Panc1 (cell line): ENCODE measurements around the gene FLT1.

Source experiments
- POLR2AphosphoS5 ChIP-seq: IDR thresholded peaks from 2 replicates; pipeline ENCODE4 v1.6.1; 2012; ENCODE audit warnings: mild to moderate bottlenecking, low read depth, low read length, moderate library complexity
- TF ChIP-seq, protein P1 (sequence below): fragments of 450-650 bp; IDR thresholded peaks from 2 replicates; pipeline ENCODE4 v1.5.1; 2017; ENCODE audit warnings: mild to moderate bottlenecking

GRCh38 chr13:28373810-28374209, 121.1 kb downstream of the FLT1 start:
- TF ChIP-seq, protein P1, sequence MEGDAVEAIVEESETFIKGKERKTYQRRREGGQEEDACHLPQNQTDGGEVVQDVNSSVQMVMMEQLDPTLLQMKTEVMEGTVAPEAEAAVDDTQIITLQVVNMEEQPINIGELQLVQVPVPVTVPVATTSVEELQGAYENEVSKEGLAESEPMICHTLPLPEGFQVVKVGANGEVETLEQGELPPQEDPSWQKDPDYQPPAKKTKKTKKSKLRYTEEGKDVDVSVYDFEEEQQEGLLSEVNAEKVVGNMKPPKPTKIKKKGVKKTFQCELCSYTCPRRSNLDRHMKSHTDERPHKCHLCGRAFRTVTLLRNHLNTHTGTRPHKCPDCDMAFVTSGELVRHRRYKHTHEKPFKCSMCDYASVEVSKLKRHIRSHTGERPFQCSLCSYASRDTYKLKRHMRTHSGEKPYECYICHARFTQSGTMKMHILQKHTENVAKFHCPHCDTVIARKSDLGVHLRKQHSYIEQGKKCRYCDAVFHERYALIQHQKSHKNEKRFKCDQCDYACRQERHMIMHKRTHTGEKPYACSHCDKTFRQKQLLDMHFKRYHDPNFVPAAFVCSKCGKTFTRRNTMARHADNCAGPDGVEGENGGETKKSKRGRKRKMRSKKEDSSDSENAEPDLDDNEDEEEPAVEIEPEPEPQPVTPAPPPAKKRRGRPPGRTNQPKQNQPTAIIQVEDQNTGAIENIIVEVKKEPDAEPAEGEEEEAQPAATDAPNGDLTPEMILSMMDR = no peak
- no peak for TF ChIP-seq POLR2AphosphoS5
